K562 (cell line): Measurements from ENCODE around the gene LY6G6F. TPM values are rescaled to one million over a fixed set of nuclear protein-coding genes. Genes with fewer than 3 reads are reported as not detected.
A peak's percentile ranks its signal among the peaks of the same experiment; 100 is the strongest.

Experiments used
- ATAC-seq: fragments of 200-7000 bp; cut with Tn5 transposase; 3 replicates; pipeline ENCODE4 v1.9.1; 2020; ENCODE audit warnings: moderate library complexity
- BruUV-seq: library from RNA; stranded (reverse); fragments of 400-500 nt; replicated peaks from 2 replicates; lab custom pipeline; 2021; lab: Mats Ljungman, UMichigan
- CTCF ChIA-PET: fragments of 300-600 bp; formaldehyde crosslinking; extraction: SDS; loops from one replicate; lab custom pipeline; 2021; ENCODE audit warnings: low intra/inter-chr PET ratio; lab: Yijun Ruan, JAX
- POLR2A ChIA-PET: fragments of 300-600, 350-650 bp; sonication (Branson Sonifier 250); formaldehyde crosslinking; extraction: SDS; loops from one replicate; lab custom pipeline; 2021; ENCODE audit warnings: antibody characterized with exemption, inconsistent platforms; lab: Yijun Ruan, JAX
- DNase-seq, 4 experiments: peaks; one replicate each; pipeline versions ENCODE4 v3.0.0 to v3.0.0-alpha.2; 2011 to 2018; ENCODE audit warnings: low spot score in 3 of 4, mixed read lengths in 3 of 4; ENCODE audit errors: extremely low read depth in 1 of 4
- FAIRE-seq: peaks from 2 replicates; lab custom pipeline; 2011; peaks lifted over from hg19 to GRCh38; lab: Jason Lieb, UNC
- H2AFZ ChIP-seq: 2 replicates; pipeline ENCODE4 v1.6.0; 2011; ENCODE audit warnings: low read depth, low read length, control low read depth, inconsistent platforms
- H3K27ac ChIP-seq: fragments of 200-600 bp; 3 replicates; pipeline ENCODE4 v1.8.0; 2011; ENCODE audit warnings: low read depth, mild to moderate bottlenecking, control low read depth, inconsistent platforms, low read length, moderate library complexity, mixed read lengths; ENCODE audit errors: extremely low read depth
- H3K27me3 ChIP-seq, 2 experiments: fragments of 300-600 bp in 1 of 2; 2 replicates in 1 of 2; 3 replicates in 1 of 2; pipeline versions ENCODE4 v1.6.0 to v1.8.0; 2011; ENCODE audit warnings: inconsistent platforms in 2 of 2, low read length in 2 of 2, mild to moderate bottlenecking in 1 of 2, mixed read lengths in 1 of 2, moderate library complexity in 1 of 2; ENCODE audit not compliant: control insufficient read depth in 2 of 2, insufficient read depth in 2 of 2
- H3K36me3 ChIP-seq: fragments of 300-600 bp; 3 replicates; pipeline ENCODE4 v1.8.0; 2011; ENCODE audit warnings: mild to moderate bottlenecking, low read length, inconsistent platforms; ENCODE audit not compliant: control insufficient read depth, insufficient read depth
- H3K4me1 ChIP-seq, 2 experiments: fragments of 200-600 bp in 1 of 2; replicated peaks in 1 of 2; 2 replicates in 1 of 2; 3 replicates in 1 of 2; pipeline versions ENCODE4 v1.5.1 to v1.8.0; 2011; ENCODE audit warnings: inconsistent platforms in 2 of 2, low read length in 2 of 2, mild to moderate bottlenecking in 1 of 2, mixed read lengths in 1 of 2, moderate library complexity in 1 of 2; ENCODE audit not compliant: control insufficient read depth in 2 of 2, insufficient read depth in 2 of 2
- H3K4me2 ChIP-seq: 2 replicates; pipeline ENCODE4 v1.6.1; 2011; ENCODE audit warnings: low read length, control low read depth, inconsistent platforms, mixed read lengths; ENCODE audit not compliant: insufficient read depth
- H3K4me3 ChIP-seq: fragments of 200-600 bp; sonication (generic), shearing (Covaris generic); 2 replicates; pipeline ENCODE4 v1.5.1; 2016; ENCODE audit warnings: control low read depth, inconsistent platforms
- H3K79me2 ChIP-seq: fragments of 200-600 bp; 3 replicates; pipeline ENCODE4 v1.8.0; 2011; ENCODE audit warnings: low read length, inconsistent platforms; ENCODE audit not compliant: control insufficient read depth, insufficient read depth
- H3K9ac ChIP-seq, 2 experiments: 2 replicates each; pipeline versions ENCODE4 v1.6.0 to v1.6.1; 2011; ENCODE audit warnings: low read depth in 2 of 2, low read length in 2 of 2, control low read depth in 1 of 2, inconsistent platforms in 1 of 2, mild to moderate bottlenecking in 1 of 2, mixed read lengths in 1 of 2; ENCODE audit not compliant: insufficient read depth in 1 of 2
- H3K9me1 ChIP-seq: one replicate; pipeline ENCODE4 v1.6.0; 2011; ENCODE audit warnings: inconsistent platforms, mild to moderate bottlenecking, low read length, moderate library complexity; ENCODE audit not compliant: control insufficient read depth, insufficient read depth
- H3K9me3 ChIP-seq: replicated peaks from 2 replicates; pipeline ENCODE4 v1.5.1; 2011; ENCODE audit warnings: low read depth, low read length, inconsistent platforms; ENCODE audit not compliant: control insufficient read depth, insufficient read depth
- H4K20me1 ChIP-seq: replicated peaks from 2 replicates; pipeline ENCODE4 v1.6.1; 2011; ENCODE audit warnings: low read length, inconsistent platforms, mixed read lengths; ENCODE audit not compliant: control insufficient read depth, insufficient read depth
- BRD9 ChIP-seq: fragments of 450-650 bp; IDR thresholded peaks from 2 replicates; pipeline ENCODE4 v1.6.1; 2018; ENCODE audit warnings: low read depth; ENCODE audit not compliant: partially characterized antibody
- COPS2 ChIP-seq: fragments of 450-650 bp; conservative IDR thresholded peaks from 2 replicates; pipeline ENCODE4 v1.6.1; 2016; ENCODE audit warnings: mild to moderate bottlenecking, moderate library complexity
- DMBX1 ChIP-seq: fragments of 250-450 bp; sonication (Bioruptor Pico); IDR thresholded peaks from 2 replicates; pipeline ENCODE4 v1.8.0; 2022; ENCODE audit warnings: inconsistent platforms, mild to moderate bottlenecking, moderate library complexity, borderline replicate concordance
- HDAC2 ChIP-seq: fragments of 450-650 bp; IDR thresholded peaks from 2 replicates; pipeline ENCODE4 v1.6.1; 2016; ENCODE audit warnings: mild to moderate bottlenecking
- HMGN3 ChIP-seq: IDR thresholded peaks from 2 replicates; pipeline ENCODE4 v1.6.1; 2011; ENCODE audit warnings: borderline replicate concordance, low read depth, mild to moderate bottlenecking, mixed read lengths, low read length; ENCODE audit not compliant: insufficient read length; ENCODE audit errors: extremely low read depth
- NEUROD1 ChIP-seq: fragments of 150-350 bp; IDR thresholded peaks from 2 replicates; pipeline ENCODE4 v1.6.1; 2014; ENCODE audit warnings: borderline replicate concordance, low read length, low read depth; ENCODE audit not compliant: partially characterized antibody
- PHB ChIP-seq: fragments of 250-450 bp; sonication (Bioruptor Pico); IDR thresholded peaks from 2 replicates; pipeline ENCODE4 v1.5.0; 2021
- PTBP1 ChIP-seq: fragments of 200-400 bp; formaldehyde crosslinking; IDR thresholded peaks from 2 replicates; pipeline ENCODE4 v1.6.1; 2017; ENCODE audit warnings: low read depth, low read length
- RFX7 ChIP-seq: fragments of 250-450 bp; sonication (Bioruptor Pico); IDR thresholded peaks from 2 replicates; pipeline ENCODE4 v1.5.1; 2021; ENCODE audit warnings: mild to moderate bottlenecking
- SETDB1 ChIP-seq: IDR thresholded peaks from one replicate; pipeline ENCODE4 v1.6.1; 2012; ENCODE audit warnings: low read length, control low read depth, inconsistent platforms
- SIRT6 ChIP-seq: IDR thresholded peaks from one replicate; pipeline ENCODE4 v1.6.1; 2012; ENCODE audit warnings: low read depth, mild to moderate bottlenecking, control low read depth, inconsistent platforms, low read length, moderate library complexity
- SMAD3 ChIP-seq: fragments of 450-650 bp; formaldehyde crosslinking; conservative IDR thresholded peaks from 2 replicates; pipeline ENCODE4 v1.4.0; 2020; ENCODE audit warnings: mild to moderate bottlenecking
- SMARCE1 ChIP-seq: fragments of 450-650 bp; IDR thresholded peaks from 2 replicates; pipeline ENCODE4 v1.7.1; 2016; ENCODE audit warnings: mild to moderate bottlenecking
- TAF1 ChIP-seq: IDR thresholded peaks from 2 replicates; pipeline ENCODE4 v1.6.1; 2011; ENCODE audit warnings: mild to moderate bottlenecking, low read length, moderate library complexity; ENCODE audit not compliant: insufficient read depth, control insufficient read depth, severe bottlenecking; ENCODE audit errors: extremely low read depth
- TCF7L2 ChIP-seq: fragments of 150-350 bp; IDR thresholded peaks from 2 replicates; pipeline ENCODE4 v1.6.1; 2016; ENCODE audit warnings: low read depth, mild to moderate bottlenecking, low read length, moderate library complexity
- ZNF143 ChIP-seq: sonication (generic); formaldehyde crosslinking; IDR thresholded peaks from 2 replicates; pipeline ENCODE4 v1.9.0; 2022; ENCODE audit warnings: mild to moderate bottlenecking, missing genetic modification reagents
- ZNF24 ChIP-seq: fragments of 450-650 bp; IDR thresholded peaks from 2 replicates; pipeline ENCODE4 v1.6.1; 2016
- ZNF263 ChIP-seq: sonication (generic); formaldehyde crosslinking; IDR thresholded peaks from 2 replicates; pipeline ENCODE4 v1.8.0; 2022; ENCODE audit warnings: mild to moderate bottlenecking, missing genetic modification reagents, borderline replicate concordance
- ZNF77 ChIP-seq: fragments of 250-450 bp; sonication (Bioruptor Pico); IDR thresholded peaks from 2 replicates; pipeline ENCODE4 v1.5.0; 2020
- WGBS: fragments of 100-300 bp; shearing (Covaris generic); methylation state at CpG from one replicate; pipeline ENCODE4 v1.1.6; 2016; ENCODE audit warnings: low coverage, mixed read lengths; ENCODE audit not compliant: insufficient coverage; ENCODE audit errors: missing lambda C conversion rate; 5-methylcytosine and 5-hydroxymethylcytosine counted together
- in situ Hi-C: fragments of 300-500 bp; cut with MboI; formaldehyde crosslinking; loops from 4 replicates; pipeline ENCODE4 v1.15.0; 2018; ENCODE audit warnings: inconsistent platforms, mixed read lengths
- intact Hi-C: fragments of 100-400 bp; cut with micrococcal nuclease; formaldehyde crosslinking; loops from 2 replicates; pipeline ENCODE4 v1.14.2; 2022
- polyA plus RNA-seq, 8 experiments: library from polyadenylated mRNA; depleted of rRNA in 4 of 8; stranded (reverse) in 5 of 8; unstranded in 3 of 8; fragments of >200 nt; fragmentation: Nextera tagmentation in 2 of 8; fragmentation: Illumina TruSeq in 1 of 8; extraction: Ambion mirVana in 2 of 8; extraction: Trizol in 1 of 8; gene quantifications; 2 replicates each; pipeline versions ENCODE4 v1.2.1 to v1.2.3, GENCODE V29; 2011 to 2014; ENCODE audit warnings: inconsistent platforms in 1 of 8, missing spikeins in 1 of 8
- total RNA-seq, 7 experiments: library from RNA; depleted of rRNA in 6 of 7; stranded (reverse); fragments of >200 nt in 6 of 7; fragmentation: Illumina TruSeq in 2 of 7; extraction: Trizol in 2 of 7; gene quantifications; 2 replicates each; pipeline versions ENCODE4 v1.2.1 to v1.2.3, GENCODE V29; 2011 to 2021; ENCODE audit warnings: low replicate concordance in 1 of 7
- TF ChIP-seq, protein P1 (sequence below): sonication (generic); formaldehyde crosslinking; IDR thresholded peaks from 2 replicates; pipeline ENCODE4 v1.8.0; 2023; ENCODE audit warnings: mild to moderate bottlenecking, missing genetic modification reagents
- TF ChIP-seq, protein P2 (sequence below): fragments of 450-650 bp; formaldehyde crosslinking; IDR thresholded peaks from 2 replicates; pipeline ENCODE4 v1.4.0; 2022; ENCODE audit warnings: mild to moderate bottlenecking, moderate library complexity

Gene LY6G6F
- total and polyA plus RNA-seq, 9 of the 15 experiments (the other 6 are each of a cell fraction or from before 2014, with no cell fraction given): 0.14 to 0.50 (median 0.28) TPM; not detected in 2

DNA sequence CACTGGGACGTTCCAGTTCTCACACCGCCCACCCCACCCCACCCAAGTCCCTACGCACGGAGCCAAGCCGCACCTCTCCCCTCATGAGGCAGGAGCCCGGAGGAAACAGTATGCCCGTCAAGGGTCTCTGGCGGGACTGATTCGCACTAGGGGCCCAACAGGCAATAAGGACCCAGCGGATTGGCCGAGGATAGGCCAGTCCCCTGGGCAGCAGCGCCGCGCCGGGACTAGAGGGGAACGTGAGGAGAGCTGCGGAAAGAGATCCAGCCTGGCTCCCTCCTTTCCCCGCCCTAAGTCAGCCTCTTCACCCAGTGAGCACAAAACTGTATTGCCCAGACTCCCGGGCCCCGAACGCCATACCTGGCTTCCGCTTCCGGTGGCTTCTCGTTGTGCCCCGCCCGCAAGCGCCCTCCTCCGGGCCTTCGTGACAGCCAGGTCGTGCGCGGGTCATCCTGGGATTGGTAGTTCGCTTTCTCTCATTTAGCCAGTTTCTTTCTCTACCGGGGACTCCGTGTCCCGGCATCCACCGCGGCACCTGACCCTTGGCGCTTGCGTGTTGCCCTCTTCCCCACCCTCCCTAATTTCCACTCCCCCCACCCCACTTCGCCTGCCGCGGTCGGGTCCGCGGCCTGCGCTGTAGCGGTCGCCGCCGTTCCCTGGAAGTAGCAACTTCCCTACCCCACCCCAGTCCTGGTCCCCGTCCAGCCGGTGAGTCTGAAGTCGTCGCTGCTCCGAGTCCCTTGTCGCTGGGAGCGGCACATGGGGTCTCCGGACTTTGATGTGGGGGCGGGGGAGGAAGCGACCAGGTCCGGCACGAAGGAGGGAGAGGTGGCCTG lies 40.9 kb upstream of the LY6G6F start, which contains the start of gene CSNK2B:
Gene CSNK2B, plus strand, starts transcription at position 580 of the 836 bp plus-strand sequence. CDS start 752 bp downstream, outside the sequence.
- peak within 1 kb of the TSS; percentile 97 for H3K27ac ChIP-seq
- under 1% methylated on average over 63 of the region's 63 CpGs for WGBS
- H3K36me3 ChIP-seq: peaks cover 68% of the 10 kb centered on the region
- DNase-seq (peak; percentile 98 to 100 (median 99)), ATAC-seq (peak; percentile 85), FAIRE-seq (no peak)
- peaks cover 77% of the 10 kb centered on the region for H3K79me2 ChIP-seq
- H3K27me3 ChIP-seq: no peaks in the 10 kb centered on the region
- H3K9me1 ChIP-seq: no peaks in the 10 kb centered on the region
- ChIA-PET POLR2A (interaction anchor here (0.6 to 9.8 kb wide), 36 partner anchors 10 to 308 kb away, joined by 3 to 267 read pairs (median 8); partner anchors contain the start of genes ABHD16A, APOM, BAG6 and CLIC1), CTCF (interaction anchor here (0.7 kb wide), 1 partner anchor 11 kb away, joined by 5 read pairs; no protein-coding TSS in a partner anchor)
- H2AFZ ChIP-seq: peak within 1 kb of the TSS; percentile 79
- 0 out of 2 replicates have a peak, but pooled peaks cover 3% of the 10 kb centered on the region for H4K20me1 ChIP-seq
- H3K4me1 ChIP-seq: peaks cover 36 to 39% of the 10 kb centered on the region in 2 experiments; a peak in 4 of 5 replicates
- no TSS peak for BruUV-seq
- peak within 1 kb of the TSS; percentile 96 to 97 for H3K9ac ChIP-seq
- intact Hi-C loops (loop anchor here (1.0 to 10.0 kb wide), 7 partner anchors 13 to 509 kb away; partner anchors contain the start of genes ABHD16A, AGPAT1, ATP6V1G2 and BAG6), in situ Hi-C loops (no loop called here)
- peak within 1 kb of the TSS; percentile 66 for H3K4me3 ChIP-seq
- H3K4me2 ChIP-seq: peak within 1 kb of the TSS; percentile 93
- H3K9me3 ChIP-seq: no peaks in the 10 kb centered on the region
- TF ChIP-seq RFX7 (CRISPR knock-in tag): 0 out of 2 replicates have a peak, but pooled peaks have one; percentile 29
- TF ChIP-seq NEUROD1: peak; percentile 68
- TF ChIP-seq HMGN3: no peak
- peak; percentile 21 for TF ChIP-seq SETDB1
- 0 out of 2 replicates have a peak, but pooled peaks have one; percentile 2 for TF ChIP-seq ZNF77
- no peak for TF ChIP-seq SIRT6
- TF ChIP-seq ZNF263 (CRISPR knock-in tag): peak; percentile 57
- TF ChIP-seq ZNF143 (CRISPR knock-in tag): peak; percentile 96
- peak; percentile 93 for TF ChIP-seq TAF1
- TF ChIP-seq, protein P1, sequence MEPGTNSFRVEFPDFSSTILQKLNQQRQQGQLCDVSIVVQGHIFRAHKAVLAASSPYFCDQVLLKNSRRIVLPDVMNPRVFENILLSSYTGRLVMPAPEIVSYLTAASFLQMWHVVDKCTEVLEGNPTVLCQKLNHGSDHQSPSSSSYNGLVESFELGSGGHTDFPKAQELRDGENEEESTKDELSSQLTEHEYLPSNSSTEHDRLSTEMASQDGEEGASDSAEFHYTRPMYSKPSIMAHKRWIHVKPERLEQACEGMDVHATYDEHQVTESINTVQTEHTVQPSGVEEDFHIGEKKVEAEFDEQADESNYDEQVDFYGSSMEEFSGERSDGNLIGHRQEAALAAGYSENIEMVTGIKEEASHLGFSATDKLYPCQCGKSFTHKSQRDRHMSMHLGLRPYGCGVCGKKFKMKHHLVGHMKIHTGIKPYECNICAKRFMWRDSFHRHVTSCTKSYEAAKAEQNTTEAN (CRISPR knock-in tag): peak; percentile 6; the same call in 1 of the 2 replicates
- TF ChIP-seq PTBP1: peak; percentile 80; the same call in 1 of the 2 replicates
- TF ChIP-seq COPS2: no peak
- TF ChIP-seq, protein P2, sequence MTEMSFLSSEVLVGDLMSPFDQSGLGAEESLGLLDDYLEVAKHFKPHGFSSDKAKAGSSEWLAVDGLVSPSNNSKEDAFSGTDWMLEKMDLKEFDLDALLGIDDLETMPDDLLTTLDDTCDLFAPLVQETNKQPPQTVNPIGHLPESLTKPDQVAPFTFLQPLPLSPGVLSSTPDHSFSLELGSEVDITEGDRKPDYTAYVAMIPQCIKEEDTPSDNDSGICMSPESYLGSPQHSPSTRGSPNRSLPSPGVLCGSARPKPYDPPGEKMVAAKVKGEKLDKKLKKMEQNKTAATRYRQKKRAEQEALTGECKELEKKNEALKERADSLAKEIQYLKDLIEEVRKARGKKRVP (CRISPR knock-in tag): peak; percentile 39; the same call in 1 of the 2 replicates
- peak; percentile 96 for TF ChIP-seq PHB (CRISPR knock-in tag)
- TF ChIP-seq TCF7L2: no peak
- TF ChIP-seq BRD9: peak; percentile 89
- peak; percentile 19 for TF ChIP-seq DMBX1 (CRISPR knock-in tag)
- TF ChIP-seq SMAD3 (CRISPR knock-in tag): 0 out of 2 replicates have a peak, but pooled peaks have one; percentile 37
- TF ChIP-seq HDAC2: peak; percentile 89
- peak; percentile 19; the same call in 1 of the 2 replicates for TF ChIP-seq ZNF24
- no peak; the same call in 1 of the 2 replicates for TF ChIP-seq SMARCE1
